Measurements from ENCODE around the gene UBL4A.

The UBL4A gene

GRCh38 chrX:154486396-154487207, at the start of gene UBL4A:
TSS of gene UBL4A (minus strand) at chrX:154486615. CDS start at chrX:154486584, 31 bp downstream.
- DNase-seq (peak; percentile 39), ATAC-seq (replicated peaks) (peak; percentile 28 to 51)
- Mint-ChIP-seq H3K27ac (peak within 1 kb of the TSS; percentile 73), H3K9me3 (no peaks in the 10 kb centered on the region), H3K36me3 (peaks cover 16% of the 10 kb centered on the region in 2 donors), H3K4me3 (peak within 1 kb of the TSS; percentile 82 to 83), H3K4me1 (peaks cover 22 to 50% of the 10 kb centered on the region in 2 donors), H3K27me3 (no peaks in the 10 kb centered on the region)

GRCh38 chrX:154535892-154536291, 49.5 kb upstream of the UBL4A start:
- Mint-ChIP-seq H3K4me3 (no peak overlapping the region), H3K4me1 (peaks cover 16 to 20% of the 10 kb centered on the region in 2 donors), H3K27me3 (no peaks in the 10 kb centered on the region), H3K9me3 (no peaks in the 10 kb centered on the region), H3K27ac (no peak overlapping the region), H3K36me3 (peaks cover 19 to 28% of the 10 kb centered on the region in 2 donors)
- DNase-seq (no peak), ATAC-seq (replicated peaks) (no peak)

GRCh38 chrX:154534526-154535322, 48.3 kb upstream of the UBL4A start:
- H3K27me3 Mint-ChIP-seq = no peaks in the 10 kb centered on the region
- DNase-seq (peak; percentile 90), ATAC-seq (replicated peaks) (peak; percentile 98)
- no peaks in the 10 kb centered on the region for H3K9me3 Mint-ChIP-seq
- peak overlapping the region; percentile 65 to 66 for H3K4me3 Mint-ChIP-seq
- H3K36me3 Mint-ChIP-seq = peaks cover 24 to 32% of the 10 kb centered on the region in 2 donors
- peak overlapping the region; percentile 76 for H3K27ac Mint-ChIP-seq
- H3K4me1 Mint-ChIP-seq = peaks cover 13 to 16% of the 10 kb centered on the region in 2 donors

GRCh38 chrX:154532690-154533089, 46.3 kb upstream of the UBL4A start:
- Mint-ChIP-seq H3K36me3 (peaks cover 23% of the 10 kb centered on the region in 2 donors), H3K27me3 (no peaks in the 10 kb centered on the region), H3K4me1 (peaks cover 7 to 10% of the 10 kb centered on the region in 2 donors), H3K9me3 (no peaks in the 10 kb centered on the region), H3K27ac (no peak overlapping the region), H3K4me3 (no peak overlapping the region)
- DNase-seq (no peak), ATAC-seq (replicated peaks) (no peak)

- DNase-seq (no peak), ATAC-seq (replicated peaks) (no peak)
- Mint-ChIP-seq H3K27me3 (no peaks in the 10 kb centered on the region), H3K4me1 (peaks cover 13 to 19% of the 10 kb centered on the region in 2 donors), H3K27ac (no peak overlapping the region), H3K4me3 (no peak overlapping the region), H3K9me3 (no peaks in the 10 kb centered on the region), H3K36me3 (peaks cover 23% of the 10 kb centered on the region in 2 donors)
Measured at GRCh38 chrX:154531626-154532025, 45.2 kb upstream of the UBL4A start.

GRCh38 chrX:154530286-154530685, 43.9 kb upstream of the UBL4A start:
- ATAC-seq (replicated peaks) (no peak), DNase-seq (no peak)
- H3K9me3 Mint-ChIP-seq = no peaks in the 10 kb centered on the region
- H3K36me3 Mint-ChIP-seq = peaks cover 20 to 23% of the 10 kb centered on the region in 2 donors
- H3K27me3 Mint-ChIP-seq = no peaks in the 10 kb centered on the region
- peak overlapping the region; percentile 60 for H3K27ac Mint-ChIP-seq
- peaks cover 12 to 19% of the 10 kb centered on the region in 2 donors for H3K4me1 Mint-ChIP-seq
- H3K4me3 Mint-ChIP-seq = no peak overlapping the region

- Mint-ChIP-seq H3K27ac (no peak overlapping the region), H3K36me3 (peaks cover 15 to 17% of the 10 kb centered on the region in 2 donors), H3K4me1 (peaks cover 6 to 10% of the 10 kb centered on the region in 2 donors), H3K4me3 (no peak overlapping the region), H3K27me3 (no peaks in the 10 kb centered on the region), H3K9me3 (no peaks in the 10 kb centered on the region)
- ATAC-seq (replicated peaks) (no peak), DNase-seq (no peak)
Measured at GRCh38 chrX:154529206-154529612, 42.8 kb upstream of the UBL4A start.

GRCh38 chrX:154526901-154527675, 40.7 kb upstream of the UBL4A start:
- Mint-ChIP-seq H3K4me1 (peaks cover 6 to 10% of the 10 kb centered on the region in 2 donors), H3K9me3 (no peaks in the 10 kb centered on the region), H3K4me3 (peak overlapping the region; percentile 67 to 75), H3K27me3 (no peaks in the 10 kb centered on the region), H3K36me3 (peaks cover 12 to 14% of the 10 kb centered on the region in 2 donors), H3K27ac (peak overlapping the region; percentile 75)
- DNase-seq (no peak), ATAC-seq (replicated peaks) (peak; percentile 86 to 92)

GRCh38 chrX:154525606-154526490, 39.4 kb upstream of the UBL4A start:
- Mint-ChIP-seq H3K4me3 (no peak overlapping the region), H3K4me1 (peaks cover 6 to 10% of the 10 kb centered on the region in 2 donors), H3K27ac (peak overlapping the region; percentile 56), H3K36me3 (peaks cover 6 to 9% of the 10 kb centered on the region in 2 donors), H3K9me3 (no peaks in the 10 kb centered on the region), H3K27me3 (no peaks in the 10 kb centered on the region)
- DNase-seq = no peak
- ATAC-seq (replicated peaks) = no peak

GRCh38 chrX:154519389-154519788, 33.0 kb upstream of the UBL4A start:
- Mint-ChIP-seq H3K36me3 (peaks cover 0 to 5% of the 10 kb centered on the region in 2 donors), H3K27ac (no peak overlapping the region), H3K4me1 (peaks cover 4 to 7% of the 10 kb centered on the region in 2 donors), H3K4me3 (no peak overlapping the region), H3K27me3 (no peaks in the 10 kb centered on the region), H3K9me3 (no peaks in the 10 kb centered on the region)
- no peak for ATAC-seq (replicated peaks)
- no peak for DNase-seq

- Mint-ChIP-seq H3K27ac (no peak overlapping the region), H3K9me3 (no peaks in the 10 kb centered on the region), H3K36me3 (peaks cover 2 to 12% of the 10 kb centered on the region in 2 donors), H3K4me3 (peak overlapping the region in 1 of 2 donors; percentile 54), H3K27me3 (no peaks in the 10 kb centered on the region), H3K4me1 (peaks cover 11 to 16% of the 10 kb centered on the region in 2 donors)
- ATAC-seq (replicated peaks) (no peak), DNase-seq (no peak)
Measured at GRCh38 chrX:154517101-154517781, 30.8 kb upstream of the UBL4A start.

- H3K27ac Mint-ChIP-seq = peak overlapping the region; percentile 88
- peaks cover 2 to 12% of the 10 kb centered on the region in 2 donors for H3K36me3 Mint-ChIP-seq
- H3K4me1 Mint-ChIP-seq = peaks cover 11 to 17% of the 10 kb centered on the region in 2 donors
- peak overlapping the region; percentile 83 to 95 for H3K4me3 Mint-ChIP-seq
- H3K9me3 Mint-ChIP-seq = no peaks in the 10 kb centered on the region
- ATAC-seq (replicated peaks) = peak in 1 of 2 donors; percentile 6
- no peak for DNase-seq
- no peaks in the 10 kb centered on the region for H3K27me3 Mint-ChIP-seq
Measured at GRCh38 chrX:154516656-154517100, 30.3 kb upstream of the UBL4A start.
